ENCODE data around the gene KLHDC7A. TPM values are rescaled to one million over a fixed set of nuclear protein-coding genes. Genes with fewer than 3 reads are reported as not detected.

KLHDC7A gene
- polyA plus RNA-seq, 3 donors = not detected

DNA sequence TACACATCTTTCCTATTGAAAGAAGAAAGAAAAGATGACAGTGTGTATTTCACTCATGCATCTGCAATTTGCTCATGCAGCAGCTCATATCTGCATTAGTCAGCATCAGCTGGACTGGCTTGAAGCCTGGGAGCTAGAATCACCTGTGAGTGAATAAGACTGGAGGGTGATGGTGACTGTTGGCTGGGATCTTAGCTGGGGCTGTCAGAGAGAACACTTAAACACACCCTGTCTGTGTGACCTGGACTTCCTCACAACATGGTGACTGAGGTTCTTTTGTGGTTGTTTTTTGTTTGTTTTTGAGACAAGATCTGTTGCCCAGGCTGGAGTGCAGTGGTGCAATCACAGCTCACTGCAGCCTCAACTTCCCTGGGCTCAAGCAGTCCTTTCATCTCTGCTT lies 24.9 kb downstream of the KLHDC7A start:
- Histone ChIP-seq H3K4me1 (ENCODE audit: control insufficient read depth in 1 of 2, insufficient read depth in 2 of 2, low read length in 2 of 2) (no peaks in the 10 kb centered on the region), H3K9me3 (replicated peaks in 1 of 2; ENCODE audit: control insufficient read depth in 1 of 2, insufficient read depth in 1 of 2, low read length in 2 of 2) (peaks cover 4 to 7% of the 10 kb centered on the region in 2 donors), H2AFZ (ENCODE audit: insufficient read depth, low read depth, low read length, poor library complexity, severe bottlenecking) (no peak overlapping the region), H3K9ac (ENCODE audit: insufficient read depth, low read length, poor library complexity, severe bottlenecking) (no peak overlapping the region), H3K36me3 (replicated peaks in 1 of 2; ENCODE audit: control insufficient read depth in 1 of 2, insufficient read depth in 2 of 2, low read length in 2 of 2) (no peaks in the 10 kb centered on the region), H3K4me3 (replicated peaks in 1 of 3; ENCODE audit: low read depth in 2 of 3, low read length in 3 of 3) (no peak overlapping the region), H4K20me1 (ENCODE audit: insufficient read depth, low read length) (no peaks in the 10 kb centered on the region), H3K27me3 (ENCODE audit: control insufficient read depth in 2 of 2, insufficient read depth in 2 of 2, low read length in 2 of 2) (no peaks in the 10 kb centered on the region), H3K27ac (ENCODE audit: low read depth in 1 of 2, low read length in 2 of 2) (no peak overlapping the region), H3K4me2 (replicated peaks; ENCODE audit: extremely low read depth, low read length, poor library complexity, severe bottlenecking) (no peak overlapping the region), H3K79me2 (ENCODE audit: insufficient read depth, low read length) (no peaks in the 10 kb centered on the region)
- Mint-ChIP-seq H3K27me3 (ENCODE audit: low read depth in 3 of 3) (peaks cover 1 to 5% (median 4%) of the 10 kb centered on the region in 3 donors), H3K36me3 (no peaks in the 10 kb centered on the region), H3K4me3 (no peak overlapping the region), H3K4me1 (no peaks in the 10 kb centered on the region), H3K27ac (no peak overlapping the region), H3K9me3 (peaks cover 2 to 21% (median 9%) of the 10 kb centered on the region in 7 donors)
- intact Hi-C loops (cut with micrococcal nuclease) = no loop called here
- no peak for DNase-seq
- TF ChIP-seq, protein P1, sequence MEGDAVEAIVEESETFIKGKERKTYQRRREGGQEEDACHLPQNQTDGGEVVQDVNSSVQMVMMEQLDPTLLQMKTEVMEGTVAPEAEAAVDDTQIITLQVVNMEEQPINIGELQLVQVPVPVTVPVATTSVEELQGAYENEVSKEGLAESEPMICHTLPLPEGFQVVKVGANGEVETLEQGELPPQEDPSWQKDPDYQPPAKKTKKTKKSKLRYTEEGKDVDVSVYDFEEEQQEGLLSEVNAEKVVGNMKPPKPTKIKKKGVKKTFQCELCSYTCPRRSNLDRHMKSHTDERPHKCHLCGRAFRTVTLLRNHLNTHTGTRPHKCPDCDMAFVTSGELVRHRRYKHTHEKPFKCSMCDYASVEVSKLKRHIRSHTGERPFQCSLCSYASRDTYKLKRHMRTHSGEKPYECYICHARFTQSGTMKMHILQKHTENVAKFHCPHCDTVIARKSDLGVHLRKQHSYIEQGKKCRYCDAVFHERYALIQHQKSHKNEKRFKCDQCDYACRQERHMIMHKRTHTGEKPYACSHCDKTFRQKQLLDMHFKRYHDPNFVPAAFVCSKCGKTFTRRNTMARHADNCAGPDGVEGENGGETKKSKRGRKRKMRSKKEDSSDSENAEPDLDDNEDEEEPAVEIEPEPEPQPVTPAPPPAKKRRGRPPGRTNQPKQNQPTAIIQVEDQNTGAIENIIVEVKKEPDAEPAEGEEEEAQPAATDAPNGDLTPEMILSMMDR (IDR thresholded peaks at IDR 0.05) = no peak

DNA sequence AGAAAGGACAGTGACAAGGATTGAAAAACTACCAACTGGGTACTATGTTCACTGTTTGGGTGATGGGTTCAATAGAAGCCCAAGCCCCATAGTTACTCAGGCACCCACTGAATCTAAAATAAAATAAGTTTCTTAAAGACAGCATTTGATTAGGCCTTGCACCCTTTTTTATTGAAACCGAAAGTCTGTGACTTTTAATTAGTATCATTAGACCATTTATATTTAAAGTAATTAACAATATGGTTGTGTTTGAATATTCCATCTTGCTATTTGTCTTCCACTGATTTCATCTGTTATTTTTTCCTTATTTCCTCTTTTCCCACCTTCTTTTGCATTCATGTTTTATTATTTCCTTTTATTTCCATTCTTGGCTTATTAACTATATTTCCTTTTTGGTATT lies 27.4 kb downstream of the KLHDC7A start:
- H3K36me3 Mint-ChIP-seq = no peaks in the 10 kb centered on the region

More for the DNA sequence above, 27.4 kb downstream of the KLHDC7A start:
- Mint-ChIP-seq H3K27ac (no peak overlapping the region), H3K4me3 (no peak overlapping the region), H3K4me1 (no peaks in the 10 kb centered on the region), H3K27me3 (ENCODE audit: low read depth in 3 of 3) (peaks cover 1 to 7% (median 4%) of the 10 kb centered on the region in 3 donors), H3K9me3 (peaks cover 2 to 23% (median 14%) of the 10 kb centered on the region in 7 donors)
- Histone ChIP-seq H4K20me1 (ENCODE audit: insufficient read depth, low read length) (no peaks in the 10 kb centered on the region), H3K27me3 (ENCODE audit: control insufficient read depth in 2 of 2, insufficient read depth in 2 of 2, low read length in 2 of 2) (no peaks in the 10 kb centered on the region), H3K79me2 (ENCODE audit: insufficient read depth, low read length) (no peaks in the 10 kb centered on the region), H2AFZ (ENCODE audit: insufficient read depth, low read depth, low read length, poor library complexity, severe bottlenecking) (no peak overlapping the region), H3K9me3 (replicated peaks in 1 of 2; ENCODE audit: control insufficient read depth in 1 of 2, insufficient read depth in 1 of 2, low read length in 2 of 2) (peaks cover 4 to 7% of the 10 kb centered on the region in 2 donors), H3K4me3 (replicated peaks in 1 of 3; ENCODE audit: low read depth in 2 of 3, low read length in 3 of 3) (no peak overlapping the region), H3K4me2 (replicated peaks; ENCODE audit: extremely low read depth, low read length, poor library complexity, severe bottlenecking) (no peak overlapping the region), H3K36me3 (replicated peaks in 1 of 2; ENCODE audit: control insufficient read depth in 1 of 2, insufficient read depth in 2 of 2, low read length in 2 of 2) (no peaks in the 10 kb centered on the region), H3K27ac (ENCODE audit: low read depth in 1 of 2, low read length in 2 of 2) (no peak overlapping the region), H3K9ac (ENCODE audit: insufficient read depth, low read length, poor library complexity, severe bottlenecking) (no peak overlapping the region), H3K4me1 (ENCODE audit: control insufficient read depth in 1 of 2, insufficient read depth in 2 of 2, low read length in 2 of 2) (no peaks in the 10 kb centered on the region)
- WGBS (ENCODE audit: insufficient coverage) = no CpG with 5 or more reads among the region's 1 CpG
- intact Hi-C loops (cut with micrococcal nuclease) = no loop called here
- DNase-seq = no peak
- TF ChIP-seq, protein P1 (IDR thresholded peaks at IDR 0.05) = no peak
